Measurements from ENCODE around the gene MLXIP. TPM values are rescaled to one million over a fixed set of nuclear protein-coding genes. Genes with fewer than 3 reads are reported as not detected.

Gene MLXIP
- total and polyA plus RNA-seq, 12 donors = 13.7 to 98.1 (median 40.1) TPM

DNA sequence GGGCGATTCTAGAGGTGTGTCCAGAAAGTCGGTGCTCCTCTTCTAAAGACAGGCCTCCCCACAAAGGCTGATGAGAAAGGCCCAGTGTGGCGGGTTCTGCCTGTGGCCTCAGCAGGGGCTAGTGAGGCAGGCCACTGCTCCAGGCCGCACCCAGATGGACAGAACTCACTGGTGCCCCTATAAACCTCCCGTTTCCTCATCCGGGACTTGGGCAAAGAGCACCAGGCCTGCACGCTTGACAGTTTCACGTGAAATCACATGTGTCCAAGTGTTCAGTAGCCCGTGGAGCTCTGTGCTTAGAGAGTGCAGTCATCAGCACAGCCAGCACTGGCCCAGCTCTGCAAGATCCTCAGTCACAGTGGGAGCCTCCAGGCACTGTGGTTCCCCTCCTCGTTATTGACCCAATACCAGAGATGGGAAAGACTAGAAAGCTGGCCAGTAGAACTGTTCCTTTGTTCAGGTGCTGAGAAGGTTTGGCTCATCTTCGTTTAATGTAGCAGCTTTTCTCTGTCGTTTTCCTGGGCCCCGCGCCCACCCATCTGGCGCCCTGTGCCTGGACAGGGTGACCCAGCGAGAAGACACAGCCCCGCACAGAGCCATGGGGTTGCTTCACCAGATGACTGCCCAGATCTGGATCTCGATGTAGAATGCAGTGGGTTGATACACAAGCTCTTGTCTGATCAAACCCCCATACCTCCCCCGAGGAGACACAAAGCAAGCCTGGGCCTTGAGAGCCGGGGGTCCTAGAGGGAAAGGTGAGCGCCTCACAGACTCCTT, 69.1 kb downstream of the MLXIP start:
- WGBS, 4 donors = 87 to 89% (median 88%) methylated on average over 10 to 21 of the region's 21 CpGs
- no peak overlapping the region for H3K27ac ChIP-seq
- no peak for TF ChIP-seq POLR2A (IDR thresholded peaks at IDR 0.05)
- TF ChIP-seq, protein P1, sequence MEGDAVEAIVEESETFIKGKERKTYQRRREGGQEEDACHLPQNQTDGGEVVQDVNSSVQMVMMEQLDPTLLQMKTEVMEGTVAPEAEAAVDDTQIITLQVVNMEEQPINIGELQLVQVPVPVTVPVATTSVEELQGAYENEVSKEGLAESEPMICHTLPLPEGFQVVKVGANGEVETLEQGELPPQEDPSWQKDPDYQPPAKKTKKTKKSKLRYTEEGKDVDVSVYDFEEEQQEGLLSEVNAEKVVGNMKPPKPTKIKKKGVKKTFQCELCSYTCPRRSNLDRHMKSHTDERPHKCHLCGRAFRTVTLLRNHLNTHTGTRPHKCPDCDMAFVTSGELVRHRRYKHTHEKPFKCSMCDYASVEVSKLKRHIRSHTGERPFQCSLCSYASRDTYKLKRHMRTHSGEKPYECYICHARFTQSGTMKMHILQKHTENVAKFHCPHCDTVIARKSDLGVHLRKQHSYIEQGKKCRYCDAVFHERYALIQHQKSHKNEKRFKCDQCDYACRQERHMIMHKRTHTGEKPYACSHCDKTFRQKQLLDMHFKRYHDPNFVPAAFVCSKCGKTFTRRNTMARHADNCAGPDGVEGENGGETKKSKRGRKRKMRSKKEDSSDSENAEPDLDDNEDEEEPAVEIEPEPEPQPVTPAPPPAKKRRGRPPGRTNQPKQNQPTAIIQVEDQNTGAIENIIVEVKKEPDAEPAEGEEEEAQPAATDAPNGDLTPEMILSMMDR (IDR thresholded peaks at IDR 0.05) = no peak
- H3K4me1 ChIP-seq (replicated peaks in 1 of 2) = no peaks in the 10 kb centered on the region
- H3K9me3 ChIP-seq (replicated peaks in 1 of 3) = no peaks in the 10 kb centered on the region
- no peak for DNase-seq
- no peak overlapping the region for H3K4me3 ChIP-seq
- H3K36me3 ChIP-seq (replicated peaks in 1 of 2) = peaks cover 0 to 15% of the 10 kb centered on the region in 2 donors
- intact Hi-C loops (cut with DNase I) = no loop called here
- no peaks in the 10 kb centered on the region for H3K27me3 ChIP-seq

DNA sequence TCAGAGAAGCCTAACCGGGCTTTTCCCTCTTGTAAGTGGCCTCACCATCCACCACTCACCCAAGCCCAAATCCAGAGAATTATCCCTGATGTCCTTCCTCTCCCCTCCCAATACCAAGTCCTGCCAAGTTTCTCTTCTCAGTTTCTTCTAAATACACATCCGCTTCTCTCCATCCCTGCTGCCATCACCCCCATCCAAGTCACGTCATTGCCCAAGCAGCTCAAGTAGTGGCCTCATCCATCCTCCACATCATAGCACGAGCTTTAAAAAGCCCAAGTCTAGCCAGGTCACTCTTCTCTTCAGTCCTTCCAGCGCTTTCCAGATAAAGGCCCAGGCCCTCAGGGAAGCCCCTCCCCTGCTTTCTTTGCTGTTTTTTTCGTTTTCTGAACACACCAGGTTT, 70.1 kb downstream of the MLXIP start:
- H3K4me1 ChIP-seq (replicated peaks in 1 of 2) = no peaks in the 10 kb centered on the region
- H3K36me3 ChIP-seq (replicated peaks in 1 of 2) = peaks cover 0 to 5% of the 10 kb centered on the region in 2 donors
- H3K4me3 ChIP-seq = no peak overlapping the region
- DNase-seq = no peak
- no peaks in the 10 kb centered on the region for H3K9me3 ChIP-seq (replicated peaks in 1 of 3)
- 61 to 68% (median 67%) methylated on average over 6 of the region's 6 CpGs for WGBS, 4 donors
- intact Hi-C loops (cut with DNase I) = no loop called here
- TF ChIP-seq, protein P1 (IDR thresholded peaks at IDR 0.05) = no peak
- TF ChIP-seq POLR2A (IDR thresholded peaks at IDR 0.05) = no peak
- no peaks in the 10 kb centered on the region for H3K27me3 ChIP-seq
- H3K27ac ChIP-seq = no peak overlapping the region

DNA sequence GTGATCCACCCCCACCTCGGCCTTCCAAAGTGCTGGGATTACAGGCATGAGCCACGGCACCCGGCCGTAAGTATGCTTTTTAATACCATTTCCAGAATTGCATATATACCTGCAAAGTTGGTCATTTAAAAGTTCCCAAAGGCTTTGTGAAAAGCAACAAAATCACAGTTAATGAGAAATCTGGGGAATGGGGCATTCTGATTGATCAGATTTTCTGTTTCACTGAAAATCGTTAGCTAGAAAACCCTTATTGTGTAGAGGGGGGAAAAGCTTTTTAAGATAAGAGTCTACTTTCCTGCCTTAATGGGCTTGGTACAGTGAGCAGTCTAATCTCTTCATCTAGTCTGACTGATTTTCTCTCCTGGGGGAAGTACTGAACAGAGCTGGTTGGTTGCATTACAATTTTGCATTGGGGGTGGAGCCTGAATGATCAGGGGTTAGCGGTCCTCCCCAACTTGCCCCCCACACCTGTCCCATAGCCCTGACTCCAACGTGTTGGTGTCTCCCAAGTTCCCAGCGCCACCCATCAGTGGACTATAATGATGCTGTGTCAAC, 71.6 kb downstream of the MLXIP start:
- no peaks in the 10 kb centered on the region for H3K4me1 ChIP-seq (replicated peaks in 1 of 2)
- H3K27me3 ChIP-seq = no peaks in the 10 kb centered on the region
- no peak for DNase-seq
- TF ChIP-seq POLR2A (IDR thresholded peaks at IDR 0.05) = no peak
- TF ChIP-seq, protein P1 (IDR thresholded peaks at IDR 0.05) = no peak
- no peaks in the 10 kb centered on the region for H3K36me3 ChIP-seq (replicated peaks in 1 of 2)
- no peak overlapping the region for H3K4me3 ChIP-seq
- no peaks in the 10 kb centered on the region for H3K9me3 ChIP-seq (replicated peaks in 1 of 3)
- WGBS, 4 donors = 65 to 73% (median 68%) methylated on average over 8 of the region's 8 CpGs
- no peak overlapping the region for H3K27ac ChIP-seq
- intact Hi-C loops (cut with DNase I) = no loop called here

DNA sequence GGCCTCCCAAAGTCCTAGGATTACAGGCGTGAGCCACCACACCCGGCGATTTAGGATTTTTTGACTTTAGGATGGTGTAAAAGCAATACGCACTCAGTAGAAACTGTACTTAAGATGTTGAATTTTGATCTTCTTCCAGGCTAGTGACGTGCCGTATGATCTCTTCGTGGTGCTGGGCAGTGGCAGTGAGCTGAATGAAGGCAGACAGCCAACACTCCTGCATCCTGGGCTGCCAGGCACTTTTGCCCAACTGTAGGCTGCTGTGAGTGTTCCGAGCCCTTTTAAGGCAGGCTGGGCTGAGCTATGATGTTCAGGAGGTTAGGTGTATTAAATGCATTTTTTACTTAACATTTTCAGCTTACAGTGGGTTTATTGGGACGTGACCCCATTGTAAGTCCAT, 74.2 kb downstream of the MLXIP start:
- TF ChIP-seq, protein P1 (IDR thresholded peaks at IDR 0.05) = no peak
- TF ChIP-seq POLR2A (IDR thresholded peaks at IDR 0.05) = no peak

More for the DNA sequence above, 74.2 kb downstream of the MLXIP start:
- no peak overlapping the region for H3K27ac ChIP-seq
- H3K9me3 ChIP-seq (replicated peaks in 1 of 3) = no peaks in the 10 kb centered on the region
- H3K27me3 ChIP-seq = no peaks in the 10 kb centered on the region
- WGBS, 4 donors = 82 to 89% (median 83%) methylated on average over 9 of the region's 9 CpGs
- DNase-seq = no peak
- no peak overlapping the region for H3K4me3 ChIP-seq
- no peaks in the 10 kb centered on the region for H3K36me3 ChIP-seq (replicated peaks in 1 of 2)
- intact Hi-C loops (cut with DNase I) = no loop called here
- H3K4me1 ChIP-seq (replicated peaks in 1 of 2) = no peaks in the 10 kb centered on the region
